Gastrocnemius medialis (tissue), 4 donors: ENCODE data around the gene S100A10.

Source experiments
- CTCF ChIP-seq, 5 experiments: fragments of 450-650 bp in 3 of 5; fragments of 200-600 bp in 2 of 5; sonication (generic) in 2 of 5; IDR thresholded peaks in 4 of 5; conservative IDR thresholded peaks in 1 of 5; 1 replicate in 4 of 5; 2 replicates in 1 of 5; pipeline ENCODE4 v1.5.1; 2016 to 2019; ENCODE audit warnings: antibody characterized with exemption in 5 of 5, mild to moderate bottlenecking in 3 of 5, moderate library complexity in 3 of 5
- POLR2A ChIP-seq, 2 donors: fragments of 450-650 bp; IDR thresholded peaks; one replicate each; pipeline ENCODE4 v1.6.1; 2017; ENCODE audit warnings: antibody characterized with exemption in 2 of 2, mild to moderate bottlenecking in 2 of 2, moderate library complexity in 2 of 2

- TF ChIP-seq CTCF (IDR thresholded peaks at IDR 0.05 in 4 of 5, conservative IDR thresholded peaks at IDR 0.05 in 1 of 5): no peak
- TF ChIP-seq POLR2A (IDR thresholded peaks at IDR 0.05): no peak
These were observed 32.7 kb downstream of the S100A10 start for GRCh38 chr1:151960780-151961513.
